Erythroblast (primary cell): ENCODE results near the gene OAS3.

Source experiments
- GATA1 ChIP-seq: IDR thresholded peaks from 2 replicates; pipeline ENCODE4 v1.6.1; 2011; ENCODE audit warnings: low read depth, mild to moderate bottlenecking, control low read depth, low read length, moderate library complexity
- POLR2A ChIP-seq: IDR thresholded peaks from 2 replicates; pipeline ENCODE4 v1.6.1; 2011; ENCODE audit warnings: mild to moderate bottlenecking, low read length

DNA sequence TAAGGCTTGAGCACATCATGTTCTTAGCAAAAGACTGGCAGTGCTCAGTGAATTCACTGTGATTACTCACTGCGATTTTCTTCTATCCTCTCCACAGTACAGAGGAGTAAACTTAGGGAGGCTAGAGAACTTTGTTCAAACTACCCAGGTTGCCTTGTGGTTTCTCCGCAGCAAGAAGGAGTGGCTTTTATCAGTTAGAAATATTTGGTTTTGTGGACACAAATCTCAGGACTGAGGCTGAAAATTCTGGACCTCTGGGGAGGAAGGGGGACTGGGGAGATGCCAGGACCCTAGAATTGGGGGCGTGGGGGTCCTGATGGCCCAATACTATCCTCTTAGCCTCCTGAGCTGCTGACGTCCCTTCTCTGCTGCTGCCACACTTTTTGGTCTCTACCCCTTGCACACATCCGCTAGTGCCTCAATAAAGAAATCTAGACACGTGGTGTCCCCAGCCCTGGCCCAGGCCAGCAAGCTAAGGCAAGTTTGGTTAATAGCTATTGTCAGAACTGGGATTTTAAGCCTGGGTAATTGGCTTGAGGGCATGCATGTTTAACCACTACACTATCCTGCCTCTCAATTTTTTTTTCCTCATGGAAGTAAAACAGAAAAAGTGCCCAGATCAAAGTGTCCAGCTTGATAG is 40.9 kb downstream of the OAS3 start:
- TF ChIP-seq POLR2A: no peak
- TF ChIP-seq GATA1: no peak
